ENCODE data around the gene TXNDC17. TPM values are rescaled to one million over a fixed set of nuclear protein-coding genes. Genes with fewer than 3 reads are reported as not detected.

TXNDC17 gene
- total and polyA plus RNA-seq, 2 of the 8 experiments (the other 6 are each of a cell fraction or from before 2014, with no cell fraction given), result 182 to 410 TPM

DNA sequence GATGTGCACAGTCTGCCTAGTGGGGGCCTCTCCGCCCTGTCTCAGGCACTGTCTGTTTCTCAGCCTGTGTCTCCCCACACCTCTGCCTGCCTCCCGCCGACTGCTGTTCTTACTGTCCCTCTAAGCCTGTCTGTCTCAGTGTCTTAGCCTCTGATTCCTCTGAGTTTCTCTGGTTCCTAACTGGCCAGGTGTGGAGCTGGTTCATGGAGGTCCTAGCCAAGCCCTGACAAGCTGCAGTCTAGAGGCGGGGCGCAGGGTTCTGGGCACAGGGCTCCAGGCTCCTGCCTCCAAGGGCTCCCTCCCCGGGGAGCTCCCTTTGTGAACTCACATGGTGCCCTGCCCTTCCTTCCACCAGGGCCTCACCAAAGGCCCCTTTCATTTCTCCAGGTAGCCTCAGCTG, 30.1 kb downstream of the TXNDC17 start (continued):
- TF ChIP-seq CHD7 (IDR thresholded peaks at IDR 0.05; ENCODE audit: insufficient replicate concordance, low read length) (no peak), SIX5 (IDR thresholded peaks at IDR 0.05; ENCODE audit: low read depth, low read length) (no peak), SRF (IDR thresholded peaks at IDR 0.05; ENCODE audit: low read depth, low read length) (no peak)
